Lower leg skin (tissue), 4 donors: ENCODE data around the gene ANKS1A. TPM values are rescaled to one million over a fixed set of nuclear protein-coding genes. Genes with fewer than 3 reads are reported as not detected.

Source experiments
- DNase-seq, 2 donors: peaks; one replicate each; pipeline ENCODE4 v3.0.0-alpha.2; 2019; ENCODE audit warnings: low spot score in 2 of 2
- H3K4me3 ChIP-seq: fragments of 200-600 bp; sonication (generic); 2 replicates; pipeline ENCODE4 v1.5.1; 2017; ENCODE audit warnings: mild to moderate bottlenecking, low read depth; ENCODE audit not compliant: poor library complexity, severe bottlenecking
- POLR2A ChIP-seq, 2 donors: fragments of 450-650 bp; IDR thresholded peaks; one replicate each; pipeline ENCODE4 v1.6.1; 2016 to 2017; ENCODE audit warnings: antibody characterized with exemption in 2 of 2, mild to moderate bottlenecking in 1 of 2, moderate library complexity in 1 of 2
- WGBS, 2 donors: methylation state at CpG; one replicate each; pipeline ENCODE4 v1.1.5; 2018; 5-methylcytosine and 5-hydroxymethylcytosine counted together
- intact Hi-C: fragments of 100-400 bp; cut with DNase I; formaldehyde crosslinking; loops from one replicate; pipeline ENCODE4 v1.15.0; 2023; ENCODE audit warnings: low total_unique reads
- total RNA-seq, 4 donors: library from RNA; depleted of rRNA; stranded (reverse); fragments of >200 nt; gene quantifications; one replicate each; pipeline ENCODE4 v1.1.0, GENCODE V29; 2016
- TF ChIP-seq, protein P1 (sequence below), 3 donors: fragments of 450-650 bp; IDR thresholded peaks; one replicate each; pipeline ENCODE4 v1.5.1; 2016; ENCODE audit warnings: antibody characterized with exemption in 3 of 3, mild to moderate bottlenecking in 3 of 3, moderate library complexity in 2 of 3

The ANKS1A gene
- total RNA-seq, 4 donors from 2014 or later = 22.9 to 27.8 (median 25.3) TPM

DNA sequence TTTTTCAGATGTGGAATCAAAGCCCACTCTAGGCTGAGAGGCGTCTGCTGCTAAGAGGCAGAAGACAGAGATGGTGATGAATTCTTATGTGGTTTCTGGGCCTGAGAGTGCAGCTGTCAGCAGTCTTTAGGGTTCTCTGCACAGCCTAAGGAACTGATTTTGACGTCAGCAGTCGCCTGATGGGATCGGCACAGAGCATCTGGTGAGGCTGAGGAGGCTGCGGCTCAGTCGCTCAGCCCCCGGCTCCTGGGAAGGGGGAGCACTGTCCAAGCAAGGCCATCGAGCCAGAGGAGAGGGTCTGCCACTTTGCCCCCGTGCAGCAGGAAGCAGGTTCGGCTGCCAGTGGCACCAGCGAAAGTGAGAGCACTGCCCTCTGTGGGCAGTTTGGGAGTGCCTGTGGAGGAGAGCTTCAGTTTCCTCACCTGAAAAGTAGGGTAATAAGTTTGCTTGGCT lies 159.6 kb downstream of the ANKS1A start:
- 43 to 79% methylated on average over 11 of the region's 11 CpGs for WGBS, 2 donors

DNA sequence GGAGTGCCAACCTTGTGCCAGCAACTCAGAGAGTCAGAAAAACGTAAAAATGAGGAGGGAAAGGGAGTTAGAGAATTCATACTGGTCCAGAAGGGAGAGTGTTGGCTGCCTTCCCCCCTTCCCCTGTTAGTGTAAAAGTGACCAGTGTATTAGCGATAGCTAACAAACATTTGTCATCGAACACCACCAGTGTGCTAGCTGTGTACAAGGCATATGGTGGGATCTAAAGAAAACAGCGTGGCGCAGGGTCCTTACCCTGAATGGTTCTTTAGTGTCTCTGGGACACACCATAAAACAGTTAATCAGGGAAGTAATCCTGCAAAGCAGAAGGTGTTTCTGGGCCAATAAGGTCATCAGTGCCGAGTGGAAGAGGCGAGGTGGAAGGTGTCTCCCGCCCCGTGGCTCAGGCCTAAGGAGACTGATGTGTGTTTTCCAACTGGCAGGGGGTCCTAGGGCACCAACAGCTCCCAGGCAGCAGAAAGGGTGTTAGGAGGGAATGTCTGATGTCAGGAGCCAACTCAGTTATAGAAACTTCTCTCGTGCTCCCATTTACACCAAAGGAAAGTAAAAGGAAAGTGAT lies 160.2 kb downstream of the ANKS1A start:
- 79 to 83% methylated on average over 10 of the region's 10 CpGs for WGBS, 2 donors
- no peak for TF ChIP-seq POLR2A (IDR thresholded peaks at IDR 0.05)
- TF ChIP-seq, protein P1, sequence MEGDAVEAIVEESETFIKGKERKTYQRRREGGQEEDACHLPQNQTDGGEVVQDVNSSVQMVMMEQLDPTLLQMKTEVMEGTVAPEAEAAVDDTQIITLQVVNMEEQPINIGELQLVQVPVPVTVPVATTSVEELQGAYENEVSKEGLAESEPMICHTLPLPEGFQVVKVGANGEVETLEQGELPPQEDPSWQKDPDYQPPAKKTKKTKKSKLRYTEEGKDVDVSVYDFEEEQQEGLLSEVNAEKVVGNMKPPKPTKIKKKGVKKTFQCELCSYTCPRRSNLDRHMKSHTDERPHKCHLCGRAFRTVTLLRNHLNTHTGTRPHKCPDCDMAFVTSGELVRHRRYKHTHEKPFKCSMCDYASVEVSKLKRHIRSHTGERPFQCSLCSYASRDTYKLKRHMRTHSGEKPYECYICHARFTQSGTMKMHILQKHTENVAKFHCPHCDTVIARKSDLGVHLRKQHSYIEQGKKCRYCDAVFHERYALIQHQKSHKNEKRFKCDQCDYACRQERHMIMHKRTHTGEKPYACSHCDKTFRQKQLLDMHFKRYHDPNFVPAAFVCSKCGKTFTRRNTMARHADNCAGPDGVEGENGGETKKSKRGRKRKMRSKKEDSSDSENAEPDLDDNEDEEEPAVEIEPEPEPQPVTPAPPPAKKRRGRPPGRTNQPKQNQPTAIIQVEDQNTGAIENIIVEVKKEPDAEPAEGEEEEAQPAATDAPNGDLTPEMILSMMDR (IDR thresholded peaks at IDR 0.05) = no peak
- intact Hi-C loops = no loop called here
- no peak overlapping the region for H3K4me3 ChIP-seq
- DNase-seq = no peak

More for the DNA sequence above, 159.6 kb downstream of the ANKS1A start:
- DNase-seq = peak; percentile 57 to 88
- intact Hi-C loops = no loop called here
- TF ChIP-seq, protein P1 (IDR thresholded peaks at IDR 0.05) = no peak
- TF ChIP-seq POLR2A (IDR thresholded peaks at IDR 0.05) = no peak
- no peak overlapping the region for H3K4me3 ChIP-seq

DNA sequence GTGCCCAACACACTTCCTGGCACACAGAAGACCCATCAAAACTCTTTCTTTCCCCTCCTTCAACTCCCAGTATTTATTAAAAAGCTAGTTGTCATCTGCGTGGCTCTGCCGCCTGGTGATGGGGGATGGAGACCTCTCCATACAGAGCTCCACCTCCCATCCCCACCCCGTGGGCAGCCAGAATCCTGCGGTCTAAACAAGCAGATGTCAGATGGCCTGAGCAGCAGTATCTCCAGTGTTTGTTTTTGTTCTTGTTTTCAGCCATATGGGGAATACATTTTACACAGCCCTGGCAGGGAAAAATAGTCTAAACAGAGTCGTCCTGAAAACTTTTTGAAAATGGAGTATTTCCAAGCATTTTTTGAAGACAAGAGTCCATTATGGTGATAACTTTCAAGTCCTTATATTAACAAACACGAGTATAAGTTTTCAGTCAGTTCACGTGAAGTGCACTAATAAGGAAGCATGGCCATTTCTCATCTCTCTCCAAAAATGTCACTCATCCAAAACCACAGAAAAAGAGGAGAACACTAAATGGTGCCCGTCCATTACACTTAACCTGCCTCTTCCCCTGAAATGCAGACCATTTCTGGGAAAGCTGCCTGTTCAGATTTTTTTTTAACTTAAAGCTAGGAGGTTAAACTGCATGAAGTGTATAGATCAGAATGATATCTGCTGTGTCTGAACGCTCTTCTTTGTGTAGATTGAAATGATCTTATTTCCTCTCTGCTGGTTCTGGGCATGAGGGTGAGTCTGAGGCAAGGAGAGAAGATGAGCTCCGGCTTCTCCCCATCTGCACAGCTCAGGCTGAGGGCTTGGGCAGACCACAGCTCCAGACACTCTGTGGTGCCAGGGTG lies 161.1 kb downstream of the ANKS1A start:
- whole genome bisulfite sequencing, 2 donors = 48 to 54% methylated on average over 10 of the region's 10 CpGs
- intact Hi-C loops = no loop called here
- no peak for DNase-seq
- no peak overlapping the region for H3K4me3 ChIP-seq
- TF ChIP-seq POLR2A (IDR thresholded peaks at IDR 0.05) = no peak
- TF ChIP-seq, protein P1 (IDR thresholded peaks at IDR 0.05) = no peak

DNA sequence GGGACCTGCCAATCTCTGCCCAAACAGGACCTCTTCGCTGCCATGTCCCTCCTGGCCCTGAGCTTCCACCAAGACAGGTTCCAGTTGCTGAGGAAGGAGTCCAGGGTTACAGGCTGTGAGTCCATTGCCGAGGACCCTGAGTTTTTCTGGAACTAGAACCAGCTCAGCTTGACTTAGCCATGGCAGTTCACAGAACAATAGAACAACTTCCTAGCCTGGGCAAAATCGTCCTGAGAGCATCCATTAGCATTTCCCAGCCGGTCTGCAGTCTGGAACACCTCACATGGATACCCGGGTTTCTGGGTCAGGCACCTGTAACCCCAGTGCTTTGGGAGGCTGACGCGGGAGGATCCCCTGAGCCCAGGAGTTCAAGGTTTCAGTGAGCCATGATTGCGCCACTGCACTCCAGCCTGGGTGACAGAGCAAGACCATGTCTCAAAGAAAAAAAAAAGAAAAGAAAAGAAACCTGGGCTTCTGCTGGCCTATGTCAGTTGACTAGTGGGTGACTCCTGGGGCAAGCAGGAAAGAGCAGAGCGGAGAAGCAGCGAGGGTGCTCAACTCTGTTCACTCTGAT lies 161.8 kb downstream of the ANKS1A start:
- intact Hi-C loops = no loop called here
- peak in 1 of 2 donors; percentile 60 for DNase-seq
- TF ChIP-seq POLR2A (IDR thresholded peaks at IDR 0.05) = no peak
- TF ChIP-seq, protein P1 (IDR thresholded peaks at IDR 0.05) = no peak
- WGBS, 2 donors = 83 to 87% methylated on average over 10 of the region's 10 CpGs
- no peak overlapping the region for H3K4me3 ChIP-seq

DNA sequence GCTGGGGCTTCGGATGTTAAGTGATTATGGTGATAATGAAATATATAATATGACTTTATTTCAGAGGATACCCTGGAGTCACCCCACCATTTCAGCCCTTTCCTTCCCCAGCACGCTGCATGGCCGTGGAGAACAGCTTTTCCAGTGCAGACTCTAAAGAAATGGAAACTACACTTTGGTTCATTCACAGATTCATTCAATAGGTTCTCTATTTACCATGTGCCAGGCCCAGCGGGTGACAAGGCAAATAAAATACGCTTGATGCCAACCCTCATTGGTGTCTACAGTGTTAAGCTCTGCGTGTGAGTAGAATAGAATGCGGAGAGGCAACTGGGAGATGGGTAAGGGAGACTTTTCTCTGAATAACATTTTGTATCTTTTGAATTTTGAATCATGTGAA lies 162.3 kb downstream of the ANKS1A start:
- H3K4me3 ChIP-seq = no peak overlapping the region
- DNase-seq = no peak
- TF ChIP-seq, protein P1 (IDR thresholded peaks at IDR 0.05) = no peak
- TF ChIP-seq POLR2A (IDR thresholded peaks at IDR 0.05) = no peak
- intact Hi-C loops = no loop called here
- WGBS, 2 donors = 94 to 97% methylated on average over 7 of the region's 7 CpGs
